ENCODE results near the gene GCAT. TPM values are rescaled to one million over a fixed set of nuclear protein-coding genes. Genes with fewer than 3 reads are reported as not detected.

The GCAT gene
- total RNA-seq = 24.2 and 25.5 TPM in 2 replicates

DNA sequence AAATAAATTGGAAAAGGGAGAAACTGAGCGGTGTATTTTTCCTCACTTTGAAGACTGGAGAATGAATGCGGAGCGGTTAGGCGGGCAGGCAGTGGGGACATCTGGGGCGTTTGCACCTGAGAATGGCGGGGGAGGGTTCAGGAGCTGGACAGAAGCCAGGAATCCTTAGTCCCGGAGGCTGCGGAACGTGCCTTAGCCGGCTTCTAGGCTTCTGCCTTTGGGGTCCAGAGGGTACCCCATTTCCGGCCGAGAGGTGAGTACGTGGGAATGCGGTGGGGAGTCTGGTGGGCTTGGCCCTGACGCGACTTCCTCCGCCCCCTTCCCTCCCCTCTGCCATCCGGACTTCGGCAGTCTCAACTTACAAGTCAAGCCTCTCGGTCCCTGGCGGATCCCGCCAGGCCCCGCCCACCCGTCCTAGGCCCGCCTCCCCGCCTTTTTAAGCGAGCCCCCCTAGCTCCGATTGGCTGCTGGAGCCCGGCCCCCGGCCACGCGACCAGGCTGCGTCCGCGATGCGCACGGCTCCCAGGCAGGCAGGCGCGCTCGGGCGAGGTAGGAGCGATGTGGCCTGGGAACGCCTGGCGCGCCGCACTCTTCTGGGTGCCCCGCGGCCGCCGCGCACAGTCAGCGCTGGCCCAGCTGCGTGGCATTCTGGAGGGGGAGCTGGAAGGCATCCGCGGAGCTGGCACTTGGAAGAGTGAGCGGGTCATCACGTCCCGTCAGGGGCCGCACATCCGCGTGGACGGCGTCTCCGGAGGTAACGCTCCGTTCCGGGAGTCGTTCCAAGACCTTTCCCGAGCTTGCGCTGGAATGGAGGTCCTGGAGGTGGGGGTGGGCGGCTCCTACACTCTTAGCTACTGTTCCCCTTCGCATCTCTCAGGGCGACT is at the start of gene GCAT:
Gene GCAT (plus strand): TSS at position 525 of the 884 bp plus-strand sequence. CDS start 34 bp downstream, at position 559.
- peak; percentile 88 for DNase-seq (ENCODE audit: low spot score)
- H3K9me3 Mint-ChIP-seq = no peaks in the 10 kb centered on the region
- H3K4me1 Mint-ChIP-seq (ENCODE audit: low read depth) = peaks cover 36% of the 10 kb centered on the region
- H3K36me3 Mint-ChIP-seq (ENCODE audit: low read depth) = peaks cover 3% of the 10 kb centered on the region
- H3K27ac Mint-ChIP-seq = no peak within 1 kb of the TSS
- intact Hi-C loops (cut with micrococcal nuclease) = loop anchor here (5.0 to 10.0 kb wide), 4 partner anchors 35 to 200 kb away; partner anchors contain the start of genes ANKRD54, GGA1 and LGALS1
- H3K4me3 Mint-ChIP-seq (ENCODE audit: low read depth) = peak within 1 kb of the TSS; percentile 77
- H3K27me3 Mint-ChIP-seq (ENCODE audit: low read depth) = peaks cover 26% of the 10 kb centered on the region

DNA sequence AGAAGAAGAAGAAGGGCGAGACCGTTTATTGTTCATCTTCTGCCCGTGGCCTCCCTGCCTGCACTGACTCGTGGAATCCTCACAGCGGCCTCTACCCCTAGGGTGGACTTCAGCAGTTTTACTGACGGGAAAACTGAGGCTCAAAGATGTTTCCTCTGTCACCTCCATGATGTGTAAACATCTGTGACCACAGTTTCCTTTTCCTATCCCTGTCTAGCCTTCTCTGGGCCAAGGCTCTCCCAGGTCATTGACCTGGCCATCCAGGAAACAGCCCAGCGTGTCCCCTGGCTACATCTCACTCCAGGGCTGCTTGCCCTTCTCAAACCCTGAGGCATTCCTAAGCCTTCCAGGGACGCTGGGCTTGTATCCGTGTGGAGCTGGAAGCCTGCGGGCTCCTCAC is 49.0 kb upstream of the GCAT start:
- H3K4me1 Mint-ChIP-seq (ENCODE audit: low read depth) = peaks cover 4% of the 10 kb centered on the region
- H3K27me3 Mint-ChIP-seq (ENCODE audit: low read depth) = no peaks in the 10 kb centered on the region
- no peak overlapping the region for H3K4me3 Mint-ChIP-seq (ENCODE audit: low read depth)
- intact Hi-C loops (cut with micrococcal nuclease) = no loop called here
- no peak overlapping the region for H3K27ac Mint-ChIP-seq
- H3K36me3 Mint-ChIP-seq (ENCODE audit: low read depth) = peaks cover 37% of the 10 kb centered on the region
- H3K9me3 Mint-ChIP-seq = no peaks in the 10 kb centered on the region
- DNase-seq (ENCODE audit: low spot score) = no peak

GRCh38 chr22:37759281-37759680 is 48.5 kb upstream of the GCAT start:
- H3K36me3 Mint-ChIP-seq (ENCODE audit: low read depth) = peaks cover 43% of the 10 kb centered on the region
- no peaks in the 10 kb centered on the region for H3K9me3 Mint-ChIP-seq
- H3K4me1 Mint-ChIP-seq (ENCODE audit: low read depth) = peaks cover 4% of the 10 kb centered on the region
- intact Hi-C loops (cut with micrococcal nuclease) = no loop called here
- DNase-seq (ENCODE audit: low spot score) = no peak
- no peaks in the 10 kb centered on the region for H3K27me3 Mint-ChIP-seq (ENCODE audit: low read depth)
- H3K27ac Mint-ChIP-seq = no peak overlapping the region
- no peak overlapping the region for H3K4me3 Mint-ChIP-seq (ENCODE audit: low read depth)

- no peak overlapping the region for H3K27ac Mint-ChIP-seq
- intact Hi-C loops (cut with micrococcal nuclease) = no loop called here
- H3K27me3 Mint-ChIP-seq (ENCODE audit: low read depth) = no peaks in the 10 kb centered on the region
- DNase-seq (ENCODE audit: low spot score) = no peak
- H3K36me3 Mint-ChIP-seq (ENCODE audit: low read depth) = peaks cover 39% of the 10 kb centered on the region
- peaks cover 4% of the 10 kb centered on the region for H3K4me1 Mint-ChIP-seq (ENCODE audit: low read depth)
- no peak overlapping the region for H3K4me3 Mint-ChIP-seq (ENCODE audit: low read depth)
- no peaks in the 10 kb centered on the region for H3K9me3 Mint-ChIP-seq
These were observed 47.6 kb upstream of the GCAT start for GRCh38 chr22:37760152-37760551.

DNA sequence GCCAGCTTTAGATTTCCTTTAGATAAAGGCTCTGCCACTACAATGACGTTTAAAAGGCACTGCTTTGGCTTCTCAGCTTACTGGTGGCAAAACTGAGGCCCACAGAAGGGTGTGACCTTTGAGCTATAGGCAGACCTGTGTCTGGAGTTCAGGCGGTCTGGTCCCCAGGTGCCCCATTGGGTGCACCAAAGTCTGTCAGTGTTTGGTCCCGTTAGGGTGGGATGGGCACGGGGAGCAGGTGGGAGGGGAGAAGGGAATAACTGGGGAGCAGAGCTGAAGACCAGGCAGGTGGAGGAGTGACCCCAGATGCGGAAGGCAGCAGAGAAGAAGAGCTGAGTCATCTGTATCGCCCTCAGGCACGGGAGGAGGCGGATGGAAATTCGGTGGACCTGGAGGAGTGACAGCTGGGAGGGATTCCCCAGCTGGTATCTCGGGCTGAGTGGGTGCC is 45.3 kb upstream of the GCAT start:
- H3K27ac Mint-ChIP-seq = peak overlapping the region; percentile 60
- peaks cover 33% of the 10 kb centered on the region for H3K36me3 Mint-ChIP-seq (ENCODE audit: low read depth)
- DNase-seq (ENCODE audit: low spot score) = no peak
- no peaks in the 10 kb centered on the region for H3K9me3 Mint-ChIP-seq
- H3K4me3 Mint-ChIP-seq (ENCODE audit: low read depth) = no peak overlapping the region
- H3K27me3 Mint-ChIP-seq (ENCODE audit: low read depth) = no peaks in the 10 kb centered on the region
- intact Hi-C loops (cut with micrococcal nuclease) = no loop called here
- H3K4me1 Mint-ChIP-seq (ENCODE audit: low read depth) = peaks cover 4% of the 10 kb centered on the region

- peaks cover 4% of the 10 kb centered on the region for H3K4me1 Mint-ChIP-seq (ENCODE audit: low read depth)
- H3K9me3 Mint-ChIP-seq = no peaks in the 10 kb centered on the region
- H3K27me3 Mint-ChIP-seq (ENCODE audit: low read depth) = no peaks in the 10 kb centered on the region
- H3K36me3 Mint-ChIP-seq (ENCODE audit: low read depth) = peaks cover 33% of the 10 kb centered on the region
- intact Hi-C loops (cut with micrococcal nuclease) = no loop called here
- H3K27ac Mint-ChIP-seq = no peak overlapping the region
- H3K4me3 Mint-ChIP-seq (ENCODE audit: low read depth) = no peak overlapping the region
- DNase-seq (ENCODE audit: low spot score) = no peak
These were observed 44.7 kb upstream of the GCAT start for GRCh38 chr22:37763012-37763411.

DNA sequence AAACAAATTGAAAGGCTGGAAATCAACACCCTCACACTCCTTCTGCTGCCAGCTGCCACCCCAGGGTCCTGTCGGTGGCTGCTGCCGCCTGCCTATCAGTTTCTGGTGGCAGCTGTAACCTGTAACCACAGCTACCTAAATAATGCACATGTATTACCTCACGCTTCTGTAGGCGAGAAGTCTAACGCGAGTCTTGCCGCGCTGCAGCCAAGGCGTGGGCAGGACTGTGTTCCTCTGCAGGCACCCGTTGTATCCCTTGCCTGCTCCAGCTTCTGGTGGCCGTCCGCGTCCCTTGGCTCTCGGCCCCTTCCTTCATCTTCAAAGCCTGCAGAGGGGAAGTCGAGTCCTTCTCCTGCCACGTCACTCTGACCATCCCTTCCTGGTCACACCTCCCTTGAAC is 44.1 kb upstream of the GCAT start:
- Mint-ChIP-seq H3K27me3 (ENCODE audit: low read depth) (no peaks in the 10 kb centered on the region), H3K4me1 (ENCODE audit: low read depth) (peaks cover 4% of the 10 kb centered on the region), H3K9me3 (no peaks in the 10 kb centered on the region), H3K36me3 (ENCODE audit: low read depth) (peaks cover 26% of the 10 kb centered on the region), H3K27ac (no peak overlapping the region), H3K4me3 (ENCODE audit: low read depth) (no peak overlapping the region)
- no peak for DNase-seq (ENCODE audit: low spot score)
- intact Hi-C loops (cut with micrococcal nuclease) = no loop called here

- Mint-ChIP-seq H3K27ac (no peak overlapping the region), H3K4me3 (ENCODE audit: low read depth) (no peak overlapping the region), H3K4me1 (ENCODE audit: low read depth) (peaks cover 4% of the 10 kb centered on the region), H3K36me3 (ENCODE audit: low read depth) (peaks cover 22% of the 10 kb centered on the region), H3K27me3 (ENCODE audit: low read depth) (no peaks in the 10 kb centered on the region), H3K9me3 (no peaks in the 10 kb centered on the region)
- no peak for DNase-seq (ENCODE audit: low spot score)
- intact Hi-C loops (cut with micrococcal nuclease) = no loop called here
These were observed 43.1 kb upstream of the GCAT start for GRCh38 chr22:37764622-37765021.

DNA sequence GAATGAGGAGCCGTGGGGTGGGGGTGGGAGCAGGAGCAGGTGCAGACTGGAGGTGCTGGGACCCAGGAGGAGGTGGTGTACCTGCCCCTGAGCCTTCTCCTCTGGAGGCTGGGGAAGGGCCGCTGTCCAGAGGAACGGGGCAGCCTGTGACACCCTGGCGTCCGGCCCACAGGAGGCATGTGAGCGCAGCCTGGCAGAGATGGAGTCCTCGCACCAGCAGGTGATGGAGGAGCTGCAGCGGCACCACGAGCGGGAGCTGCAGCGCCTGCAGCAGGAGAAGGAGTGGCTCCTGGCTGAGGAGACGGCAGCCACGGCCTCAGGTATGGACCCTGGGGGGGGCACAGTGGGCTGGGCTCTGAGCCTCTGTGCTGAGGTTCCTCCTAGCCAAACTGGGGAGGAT is 42.2 kb upstream of the GCAT start:
- Mint-ChIP-seq H3K27me3 (ENCODE audit: low read depth) (no peaks in the 10 kb centered on the region), H3K27ac (no peak overlapping the region), H3K4me1 (ENCODE audit: low read depth) (peaks cover 4% of the 10 kb centered on the region), H3K9me3 (no peaks in the 10 kb centered on the region), H3K4me3 (ENCODE audit: low read depth) (no peak overlapping the region), H3K36me3 (ENCODE audit: low read depth) (peaks cover 16% of the 10 kb centered on the region)
- intact Hi-C loops (cut with micrococcal nuclease) = no loop called here
- DNase-seq (ENCODE audit: low spot score) = no peak

GRCh38 chr22:37765953-37766576 is 41.7 kb upstream of the GCAT start:
- Mint-ChIP-seq H3K4me3 (ENCODE audit: low read depth) (no peak overlapping the region), H3K36me3 (ENCODE audit: low read depth) (peaks cover 14% of the 10 kb centered on the region), H3K4me1 (ENCODE audit: low read depth) (peaks cover 4% of the 10 kb centered on the region), H3K27me3 (ENCODE audit: low read depth) (no peaks in the 10 kb centered on the region), H3K27ac (no peak overlapping the region), H3K9me3 (no peaks in the 10 kb centered on the region)
- intact Hi-C loops (cut with micrococcal nuclease) = no loop called here
- DNase-seq (ENCODE audit: low spot score) = no peak

DNA sequence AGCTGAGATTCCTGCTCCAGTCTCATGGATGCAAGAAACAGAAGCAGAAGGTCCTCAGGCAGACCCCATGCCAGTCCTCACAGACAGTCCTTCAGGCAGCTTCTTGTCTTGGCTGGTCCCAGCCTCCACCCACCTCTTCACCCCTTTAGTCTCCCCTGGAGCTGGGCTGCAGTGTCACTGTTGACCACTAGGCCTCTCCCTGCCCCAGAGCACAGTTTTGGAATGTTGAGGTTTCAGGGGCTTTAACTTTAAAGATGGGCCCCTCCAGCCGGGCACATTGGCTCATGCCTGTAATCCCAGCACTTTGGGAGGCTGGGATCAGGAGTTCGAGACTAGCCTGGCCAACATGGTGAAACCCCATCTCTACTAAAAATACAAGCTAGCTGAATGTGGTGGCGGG is 39.5 kb upstream of the GCAT start:
- no peak for DNase-seq (ENCODE audit: low spot score)
- H3K36me3 Mint-ChIP-seq (ENCODE audit: low read depth) = peaks cover 15% of the 10 kb centered on the region

GRCh38 chr22:37769056-37769455 is 38.7 kb upstream of the GCAT start:
- H3K4me1 Mint-ChIP-seq (ENCODE audit: low read depth) = no peaks in the 10 kb centered on the region
- H3K36me3 Mint-ChIP-seq (ENCODE audit: low read depth) = peaks cover 15% of the 10 kb centered on the region
- intact Hi-C loops (cut with micrococcal nuclease) = no loop called here
- H3K27ac Mint-ChIP-seq = no peak overlapping the region
- no peaks in the 10 kb centered on the region for H3K27me3 Mint-ChIP-seq (ENCODE audit: low read depth)
- H3K9me3 Mint-ChIP-seq = no peaks in the 10 kb centered on the region
- no peak overlapping the region for H3K4me3 Mint-ChIP-seq (ENCODE audit: low read depth)
- DNase-seq (ENCODE audit: low spot score) = no peak

More for the DNA sequence above, 39.5 kb upstream of the GCAT start:
- no peak overlapping the region for H3K27ac Mint-ChIP-seq
- H3K27me3 Mint-ChIP-seq (ENCODE audit: low read depth) = no peaks in the 10 kb centered on the region
- no peaks in the 10 kb centered on the region for H3K9me3 Mint-ChIP-seq
- H3K4me3 Mint-ChIP-seq (ENCODE audit: low read depth) = no peak overlapping the region
- no peaks in the 10 kb centered on the region for H3K4me1 Mint-ChIP-seq (ENCODE audit: low read depth)
- intact Hi-C loops (cut with micrococcal nuclease) = no loop called here

GRCh38 chr22:37771081-37771480 is 36.7 kb upstream of the GCAT start:
- Mint-ChIP-seq H3K36me3 (ENCODE audit: low read depth) (peaks cover 9% of the 10 kb centered on the region), H3K4me1 (ENCODE audit: low read depth) (no peaks in the 10 kb centered on the region), H3K27me3 (ENCODE audit: low read depth) (no peaks in the 10 kb centered on the region), H3K4me3 (ENCODE audit: low read depth) (no peak overlapping the region), H3K27ac (no peak overlapping the region), H3K9me3 (no peaks in the 10 kb centered on the region)
- intact Hi-C loops (cut with micrococcal nuclease) = no loop called here
- DNase-seq (ENCODE audit: low spot score) = no peak
